Measurements from ENCODE around the gene ARHGAP6. TPM values are rescaled to one million over a fixed set of nuclear protein-coding genes. Genes with fewer than 3 reads are reported as not detected.

The ARHGAP6 gene
- total and polyA plus RNA-seq, 2 of the 13 experiments (the other 11 are each of a cell fraction or from before 2014, with no cell fraction given) = 0.11 TPM; not detected in 1

DNA sequence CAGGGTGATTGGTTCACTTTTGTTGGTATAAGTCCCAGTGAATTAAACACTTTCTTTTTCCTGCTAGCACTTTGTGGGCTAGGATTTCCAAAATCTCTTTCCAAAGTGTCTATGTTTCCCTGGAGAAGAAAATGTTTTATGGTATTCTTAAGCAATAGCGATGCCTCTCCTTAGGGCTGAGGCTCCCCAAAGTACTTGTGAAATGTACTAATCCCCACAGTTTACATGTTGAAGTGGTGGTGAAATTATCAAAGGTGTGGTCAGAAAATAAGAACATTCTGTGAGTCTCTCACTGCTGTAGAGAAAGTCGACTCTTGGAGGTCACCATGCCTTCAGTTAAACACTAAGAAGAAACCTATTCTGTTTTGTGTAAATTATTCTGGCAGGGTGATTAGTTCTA lies 424.0 kb downstream of the ARHGAP6 start:
- Histone ChIP-seq H3K79me2 (ENCODE audit: insufficient read depth, low read length) (no peaks in the 10 kb centered on the region), H3K4me1 (ENCODE audit: insufficient read depth, low read length) (no peaks in the 10 kb centered on the region), H3K9ac (ENCODE audit: insufficient read depth, low read depth, low read length) (no peak overlapping the region), H3K27me3 (ENCODE audit: control insufficient read depth in 1 of 2, insufficient read depth in 2 of 2, low read length in 2 of 2) (no peaks in the 10 kb centered on the region), H4K20me1 (ENCODE audit: insufficient read depth, low read length) (no peaks in the 10 kb centered on the region), H3K9me3 (ENCODE audit: low read length) (no peaks in the 10 kb centered on the region), H3K4me3 (replicated peaks in 1 of 3; ENCODE audit: insufficient read depth in 1 of 3, low read depth in 2 of 3, low read length in 3 of 3) (no peak overlapping the region), H3K36me3 (replicated peaks in 1 of 2; ENCODE audit: control insufficient read depth in 1 of 2, insufficient read depth in 2 of 2, low read length in 2 of 2) (no peaks in the 10 kb centered on the region), H3K27ac (ENCODE audit: extremely low read length, insufficient read depth, low read length) (no peak overlapping the region), H3K4me2 (ENCODE audit: low read depth, low read length) (no peak overlapping the region), H2AFZ (ENCODE audit: low read length) (no peak overlapping the region)
- TF ChIP-seq GPN1 (CRISPR knock-in tag; IDR thresholded peaks at IDR 0.05; ENCODE audit: borderline replicate concordance) (no peak), MLLT10 (CRISPR knock-in tag; IDR thresholded peaks at IDR 0.05) (no peak), ZNF12 (CRISPR knock-in tag; IDR thresholded peaks at IDR 0.05) (no peak), TCF12 (IDR thresholded peaks at IDR 0.05) (no peak), TCF12 (CRISPR knock-in tag; IDR thresholded peaks at IDR 0.05) (no peak), PRPF4 (IDR thresholded peaks at IDR 0.05; ENCODE audit: low read depth, low read length, poor library complexity, severe bottlenecking) (no peak), RFX3 (CRISPR knock-in tag; IDR thresholded peaks at IDR 0.05) (no peak), NFRKB (IDR thresholded peaks at IDR 0.05) (no peak), ZNF589 (CRISPR knock-in tag; conservative IDR thresholded peaks at IDR 0.05) (no peak), BRCA1 (CRISPR knock-in tag; IDR thresholded peaks at IDR 0.05) (no peak)
- TF ChIP-seq, protein P1, sequence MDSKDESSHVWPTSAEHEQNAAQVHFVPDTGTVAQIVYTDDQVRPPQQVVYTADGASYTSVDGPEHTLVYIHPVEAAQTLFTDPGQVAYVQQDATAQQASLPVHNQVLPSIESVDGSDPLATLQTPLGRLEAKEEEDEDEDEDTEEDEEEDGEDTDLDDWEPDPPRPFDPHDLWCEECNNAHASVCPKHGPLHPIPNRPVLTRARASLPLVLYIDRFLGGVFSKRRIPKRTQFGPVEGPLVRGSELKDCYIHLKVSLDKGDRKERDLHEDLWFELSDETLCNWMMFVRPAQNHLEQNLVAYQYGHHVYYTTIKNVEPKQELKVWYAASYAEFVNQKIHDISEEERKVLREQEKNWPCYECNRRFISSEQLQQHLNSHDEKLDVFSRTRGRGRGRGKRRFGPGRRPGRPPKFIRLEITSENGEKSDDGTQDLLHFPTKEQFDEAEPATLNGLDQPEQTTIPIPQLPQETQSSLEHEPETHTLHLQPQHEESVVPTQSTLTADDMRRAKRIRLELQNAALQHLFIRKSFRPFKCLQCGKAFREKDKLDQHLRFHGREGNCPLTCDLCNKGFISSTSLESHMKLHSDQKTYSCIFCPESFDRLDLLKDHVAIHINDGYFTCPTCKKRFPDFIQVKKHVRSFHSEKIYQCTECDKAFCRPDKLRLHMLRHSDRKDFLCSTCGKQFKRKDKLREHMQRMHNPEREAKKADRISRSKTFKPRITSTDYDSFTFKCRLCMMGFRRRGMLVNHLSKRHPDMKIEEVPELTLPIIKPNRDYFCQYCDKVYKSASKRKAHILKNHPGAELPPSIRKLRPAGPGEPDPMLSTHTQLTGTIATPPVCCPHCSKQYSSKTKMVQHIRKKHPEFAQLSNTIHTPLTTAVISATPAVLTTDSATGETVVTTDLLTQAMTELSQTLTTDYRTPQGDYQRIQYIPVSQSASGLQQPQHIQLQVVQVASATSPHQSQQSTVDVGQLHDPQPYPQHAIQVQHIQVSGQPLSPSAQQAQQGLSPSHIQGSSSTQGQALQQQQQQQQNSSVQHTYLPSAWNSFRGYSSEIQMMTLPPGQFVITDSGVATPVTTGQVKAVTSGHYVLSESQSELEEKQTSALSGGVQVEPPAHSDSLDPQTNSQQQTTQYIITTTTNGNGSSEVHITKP (CRISPR knock-in tag; IDR thresholded peaks at IDR 0.05; ENCODE audit: low read depth) = no peak
- TF ChIP-seq, protein P2, sequence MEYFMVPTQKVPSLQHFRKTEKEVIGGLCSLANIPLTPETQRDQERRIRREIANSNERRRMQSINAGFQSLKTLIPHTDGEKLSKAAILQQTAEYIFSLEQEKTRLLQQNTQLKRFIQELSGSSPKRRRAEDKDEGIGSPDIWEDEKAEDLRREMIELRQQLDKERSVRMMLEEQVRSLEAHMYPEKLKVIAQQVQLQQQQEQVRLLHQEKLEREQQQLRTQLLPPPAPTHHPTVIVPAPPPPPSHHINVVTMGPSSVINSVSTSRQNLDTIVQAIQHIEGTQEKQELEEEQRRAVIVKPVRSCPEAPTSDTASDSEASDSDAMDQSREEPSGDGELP (IDR thresholded peaks at IDR 0.05; ENCODE audit: borderline replicate concordance, low read depth) = no peak
- TF ChIP-seq, protein P3, sequence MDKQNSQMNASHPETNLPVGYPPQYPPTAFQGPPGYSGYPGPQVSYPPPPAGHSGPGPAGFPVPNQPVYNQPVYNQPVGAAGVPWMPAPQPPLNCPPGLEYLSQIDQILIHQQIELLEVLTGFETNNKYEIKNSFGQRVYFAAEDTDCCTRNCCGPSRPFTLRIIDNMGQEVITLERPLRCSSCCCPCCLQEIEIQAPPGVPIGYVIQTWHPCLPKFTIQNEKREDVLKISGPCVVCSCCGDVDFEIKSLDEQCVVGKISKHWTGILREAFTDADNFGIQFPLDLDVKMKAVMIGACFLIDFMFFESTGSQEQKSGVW (CRISPR knock-in tag; IDR thresholded peaks at IDR 0.05; ENCODE audit: borderline replicate concordance) = no peak
- ATAC-seq (no peak), FAIRE-seq (no peak), DNase-seq (ENCODE audit: low spot score) (no peak)
- intact Hi-C loops (cut with micrococcal nuclease; ENCODE audit: unreplicated experiment) (no loop called here), in situ Hi-C loops (cut with HindIII; ENCODE audit: extremely low pct_ligation_motif_present, low pct_unique_long_range_greater_than_20kb) (no loop called here)
- POLR2A ChIA-PET = no interaction called here
- CTCF ChIA-PET (ENCODE audit: low intra/inter-chr PET ratio, low total read pairs) = no interaction called here
- 9% methylated on average over 2 of the region's 2 CpGs for WGBS (ENCODE audit: low lambda C conversion rate)
- BruUV-seq (replicated peaks) = no TSS peak

Measured in HepG2 (cell line).